Endodermal cell (in vitro differentiated cells): ENCODE data around the gene IL19. TPM values are rescaled to one million over a fixed set of nuclear protein-coding genes. Genes with fewer than 3 reads are reported as not detected.
A peak's percentile ranks its signal among the peaks of the same experiment; 100 is the strongest.

Experiments
- DNase-seq: peaks from one replicate; pipeline ENCODE4 v3.0.0-alpha.2; 2017
- H3K27ac ChIP-seq: 2 replicates; pipeline ENCODE4 v1.5.1; 2013; ENCODE audit warnings: mild to moderate bottlenecking, low read depth, low read length, moderate library complexity
- H3K27me3 ChIP-seq: 2 replicates; pipeline ENCODE4 v1.6.1; 2013; ENCODE audit warnings: mild to moderate bottlenecking, low read length, moderate library complexity; ENCODE audit not compliant: insufficient read depth, control insufficient read depth, poor library complexity, severe bottlenecking
- H3K36me3 ChIP-seq: 2 replicates; pipeline ENCODE4 v1.7.0; 2013; ENCODE audit warnings: mild to moderate bottlenecking, low read length, moderate library complexity; ENCODE audit not compliant: control insufficient read depth, insufficient read depth
- H3K4me1 ChIP-seq: one replicate; pipeline ENCODE4 v1.7.0; 2013; ENCODE audit warnings: low read length; ENCODE audit not compliant: control insufficient read depth, insufficient read depth
- H3K4me3 ChIP-seq: 2 replicates; pipeline ENCODE4 v1.5.1; 2013; ENCODE audit warnings: mild to moderate bottlenecking, low read length, moderate library complexity
- H3K9ac ChIP-seq: 2 replicates; pipeline ENCODE4 v1.6.1; 2013; ENCODE audit warnings: mild to moderate bottlenecking, low read length, moderate library complexity; ENCODE audit not compliant: poor library complexity, severe bottlenecking; ENCODE audit errors: extremely low read depth
- H3K9me3 ChIP-seq: 2 replicates; pipeline ENCODE4 v1.6.1; 2013; ENCODE audit warnings: mild to moderate bottlenecking, low read length, moderate library complexity; ENCODE audit not compliant: control insufficient read depth
- H3K27ac Mint-ChIP-seq: 2 replicates; pipeline ENCODE4 v1.8.0; 2020; ENCODE audit warnings: mixed read lengths
- H3K27me3 Mint-ChIP-seq: 2 replicates; pipeline ENCODE4 v1.8.0; 2021; ENCODE audit warnings: mild to moderate bottlenecking, mixed read lengths; ENCODE audit not compliant: insufficient read depth
- H3K36me3 Mint-ChIP-seq: 2 replicates; pipeline ENCODE4 v1.8.0; 2020; ENCODE audit warnings: low read depth, mixed read lengths
- H3K4me1 Mint-ChIP-seq: 2 replicates; pipeline ENCODE4 v1.8.0; 2020; ENCODE audit warnings: mixed read lengths
- H3K4me3 Mint-ChIP-seq: 2 replicates; pipeline ENCODE4 v1.8.0; 2020; ENCODE audit warnings: mild to moderate bottlenecking, moderate library complexity, mixed read lengths
- H3K9me3 Mint-ChIP-seq: 2 replicates; pipeline ENCODE4 v1.8.0; 2020; ENCODE audit warnings: mild to moderate bottlenecking, mixed read lengths
- CTCF ChIP-seq: fragments of 200-600 bp; sonication (generic); conservative IDR thresholded peaks from 2 replicates; pipeline ENCODE4 v1.5.0; 2021; ENCODE audit warnings: antibody characterized with exemption, mild to moderate bottlenecking
- WGBS, 2 experiments: methylation state at CpG; one replicate each; pipeline versions ENCODE4 v1.1.5 to v1.1.7; 2013; ENCODE audit warnings: missing lambda C conversion rate in 2 of 2, mixed read lengths in 1 of 2; ENCODE audit not compliant: insufficient coverage in 1 of 2, insufficient read length in 1 of 2; 5-methylcytosine and 5-hydroxymethylcytosine counted together
- total RNA-seq, 2 donors: library from RNA; stranded (reverse); fragmentation: NEBNext Ultra II Directional in 1 of 2; extraction: Animal tissue kit (Norgen Biotek cat#: 25700) in 1 of 2; gene quantifications; 2 replicates in 1 of 2; 3 replicates in 1 of 2; pipeline ENCODE4 v1.2.1, GENCODE V29; 2021

Gene IL19
- total RNA-seq, 2 donors from 2014 or later: not detected

- Histone ChIP-seq H3K9me3 (no peaks in the 10 kb centered on the region), H3K9ac (no peak overlapping the region), H3K36me3 (no peaks in the 10 kb centered on the region), H3K27ac (no peak overlapping the region), H3K27me3 (no peaks in the 10 kb centered on the region), H3K4me1 (no peaks in the 10 kb centered on the region), H3K4me3 (no peak overlapping the region)
- Mint-ChIP-seq H3K27ac (no peak overlapping the region), H3K36me3 (no peaks in the 10 kb centered on the region), H3K9me3 (no peaks in the 10 kb centered on the region), H3K4me1 (peaks cover 3% of the 10 kb centered on the region), H3K4me3 (no peak overlapping the region), H3K27me3 (no peaks in the 10 kb centered on the region)
- TF ChIP-seq CTCF: peak; percentile 45
- DNase-seq: no peak
- WGBS, 2 experiments: 57 to 91% methylated on average over 2 to 4 of the region's 4 CpGs
Observed at GRCh38 chr1:206828765-206829164, 58.2 kb downstream of the IL19 start.

GRCh38 chr1:206829282-206829681 is 58.7 kb downstream of the IL19 start:
- DNase-seq: no peak
- H3K4me3 ChIP-seq: no peak overlapping the region
- no peaks in the 10 kb centered on the region for H3K36me3 Mint-ChIP-seq
- no peaks in the 10 kb centered on the region for H3K4me1 ChIP-seq
- no peaks in the 10 kb centered on the region for H3K27me3 ChIP-seq
- no peaks in the 10 kb centered on the region for H3K36me3 ChIP-seq
- H3K9ac ChIP-seq: no peak overlapping the region
- H3K9me3 Mint-ChIP-seq: no peaks in the 10 kb centered on the region
- 91 to 93% methylated on average over 1 to 6 of the region's 6 CpGs for WGBS, 2 experiments
- no peaks in the 10 kb centered on the region for H3K9me3 ChIP-seq
- peaks cover 2% of the 10 kb centered on the region for H3K27me3 Mint-ChIP-seq
- no peak overlapping the region for H3K27ac ChIP-seq
- H3K4me1 Mint-ChIP-seq: peaks cover 3% of the 10 kb centered on the region
- TF ChIP-seq CTCF: no peak
- no peak overlapping the region for H3K27ac Mint-ChIP-seq
- no peak overlapping the region for H3K4me3 Mint-ChIP-seq

GRCh38 chr1:206829875-206830274 is 59.3 kb downstream of the IL19 start:
- Histone ChIP-seq H3K4me3 (no peak overlapping the region), H3K27me3 (peaks cover 1% of the 10 kb centered on the region), H3K36me3 (no peaks in the 10 kb centered on the region), H3K9ac (no peak overlapping the region), H3K9me3 (no peaks in the 10 kb centered on the region), H3K27ac (no peak overlapping the region), H3K4me1 (no peaks in the 10 kb centered on the region)
- no peak for TF ChIP-seq CTCF
- H3K27me3 Mint-ChIP-seq: peaks cover 4% of the 10 kb centered on the region
- H3K4me1 Mint-ChIP-seq: peaks cover 3% of the 10 kb centered on the region
- 93 to 100% methylated on average over 1 to 2 of the region's 2 CpGs for WGBS, 2 experiments
- H3K9me3 Mint-ChIP-seq: no peaks in the 10 kb centered on the region
- H3K4me3 Mint-ChIP-seq: no peak overlapping the region
- no peak for DNase-seq
- H3K36me3 Mint-ChIP-seq: no peaks in the 10 kb centered on the region
- H3K27ac Mint-ChIP-seq: no peak overlapping the region
